GM12872 (cell line): ENCODE data around the gene FBLN2.

Source experiments
- CTCF ChIP-seq: IDR thresholded peaks from 3 replicates; pipeline ENCODE4 v1.5.1; 2011; ENCODE audit warnings: low read depth, mild to moderate bottlenecking, low read length, moderate library complexity; ENCODE audit not compliant: insufficient read depth

FBLN2 gene

GRCh38 chr3:13546667-13547171 lies 2.2 kb upstream of the FBLN2 start:
- no peak for TF ChIP-seq CTCF

GRCh38 chr3:13547591-13548371 lies 1.1 kb upstream of the FBLN2 start:
- TF ChIP-seq CTCF, result no peak

GRCh38 chr3:13549623-13550422 lies 898 bp downstream of the FBLN2 start:
- TF ChIP-seq CTCF, result no peak

- TF ChIP-seq CTCF, result no peak
These were observed 1.4 kb downstream of the FBLN2 start for GRCh38 chr3:13550423-13550690.

- no peak for TF ChIP-seq CTCF
These were observed 2.0 kb downstream of the FBLN2 start for GRCh38 chr3:13550791-13551360.

GRCh38 chr3:13552857-13553652 lies 4.1 kb downstream of the FBLN2 start:
- TF ChIP-seq CTCF, result no peak

- TF ChIP-seq CTCF, result no peak
These were observed 4.8 kb downstream of the FBLN2 start for GRCh38 chr3:13553686-13554085.
